ENCODE measurements around the gene ATXN7L1. TPM values are rescaled to one million over a fixed set of nuclear protein-coding genes. Genes with fewer than 3 reads are reported as not detected.

Gene ATXN7L1
- total RNA-seq, 4 donors from 2014 or later, result 4.6 to 12.5 (median 10.1) TPM

- TF ChIP-seq POLR2A (IDR thresholded peaks at IDR 0.05; ENCODE audit: low read depth) (no peak), CTCF (IDR thresholded peaks at IDR 0.05) (no peak), EP300 (IDR thresholded peaks at IDR 0.05) (no peak), POLR2AphosphoS5 (IDR thresholded peaks at IDR 0.05) (no peak)
- peak overlapping the region; percentile 51 to 71 (median 62) for H3K27ac ChIP-seq (replicated peaks in 1 of 4)
- H3K27me3 ChIP-seq, result no peaks in the 10 kb centered on the region
- DNase-seq (ENCODE audit: extremely low spot score), result no peak
- intact Hi-C loops (cut with DNase I), result no loop called here
- H3K4me1 ChIP-seq, result peaks cover 0 to 17% (median 14%) of the 10 kb centered on the region in 4 donors
- WGBS, result 68% methylated on average over 9 of the region's 9 CpGs
- H3K9me3 ChIP-seq, result no peaks in the 10 kb centered on the region
- H3K4me3 ChIP-seq, result no peak overlapping the region
- H3K36me3 ChIP-seq, result peaks cover 0 to 14% (median 4%) of the 10 kb centered on the region in 4 donors
Observed at GRCh38 chr7:105907129-105907846, 30.9 kb upstream of the ATXN7L1 start.

GRCh38 chr7:105906695-105907094, 30.3 kb upstream of the ATXN7L1 start:
- TF ChIP-seq CTCF (IDR thresholded peaks at IDR 0.05) (no peak), POLR2AphosphoS5 (IDR thresholded peaks at IDR 0.05) (peak in 1 of 2 donors; percentile 15)
- H3K27me3 ChIP-seq, result no peaks in the 10 kb centered on the region
- H3K27ac ChIP-seq (replicated peaks in 1 of 4), result peak overlapping the region; percentile 51 to 71 (median 62)
- peaks cover 0 to 14% (median 3%) of the 10 kb centered on the region in 4 donors for H3K36me3 ChIP-seq
- no peak for DNase-seq (ENCODE audit: extremely low spot score)
- H3K4me1 ChIP-seq, result peaks cover 0 to 17% (median 14%) of the 10 kb centered on the region in 4 donors
- H3K9me3 ChIP-seq, result no peaks in the 10 kb centered on the region
- H3K4me3 ChIP-seq, result no peak overlapping the region
- intact Hi-C loops (cut with DNase I), result no loop called here
- 31% methylated on average over 2 of the region's 2 CpGs for WGBS

GRCh38 chr7:105905910-105906568, 29.6 kb upstream of the ATXN7L1 start:
- TF ChIP-seq POLR2A (IDR thresholded peaks at IDR 0.05; ENCODE audit: low read depth), result no peak
- TF ChIP-seq EP300 (IDR thresholded peaks at IDR 0.05), result no peak
- no peak for TF ChIP-seq CTCF (IDR thresholded peaks at IDR 0.05)
- no peak for TF ChIP-seq POLR2AphosphoS5 (IDR thresholded peaks at IDR 0.05)
- no peaks in the 10 kb centered on the region for H3K27me3 ChIP-seq
- peaks cover 0 to 18% (median 16%) of the 10 kb centered on the region in 4 donors for H3K4me1 ChIP-seq
- intact Hi-C loops (cut with DNase I), result no loop called here
- peaks cover 0 to 10% (median 3%) of the 10 kb centered on the region in 4 donors for H3K36me3 ChIP-seq
- peak overlapping the region in 3 of 4 donors; percentile 51 to 71 (median 61) for H3K27ac ChIP-seq (replicated peaks in 1 of 4)
- WGBS, result 71% methylated on average over 8 of the region's 8 CpGs
- DNase-seq (ENCODE audit: extremely low spot score), result no peak
- H3K9me3 ChIP-seq, result no peaks in the 10 kb centered on the region
- no peak overlapping the region for H3K4me3 ChIP-seq

- no peak overlapping the region for H3K4me3 ChIP-seq
- H3K4me1 ChIP-seq, result peaks cover 0 to 23% (median 20%) of the 10 kb centered on the region in 4 donors
- H3K27me3 ChIP-seq, result no peaks in the 10 kb centered on the region
- H3K9me3 ChIP-seq, result no peaks in the 10 kb centered on the region
- no peak for DNase-seq (ENCODE audit: extremely low spot score)
- TF ChIP-seq EP300 (IDR thresholded peaks at IDR 0.05) (no peak), POLR2A (IDR thresholded peaks at IDR 0.05; ENCODE audit: low read depth) (no peak), CTCF (IDR thresholded peaks at IDR 0.05) (no peak), POLR2AphosphoS5 (IDR thresholded peaks at IDR 0.05) (no peak)
- WGBS, result 86% methylated on average over 11 of the region's 11 CpGs
- H3K36me3 ChIP-seq, result peaks cover 0 to 3% (median 0%) of the 10 kb centered on the region in 4 donors
- no peak overlapping the region for H3K27ac ChIP-seq (replicated peaks in 1 of 4)
- intact Hi-C loops (cut with DNase I), result no loop called here
Observed at GRCh38 chr7:105905209-105905909, 29.0 kb upstream of the ATXN7L1 start.

Data from esophagus muscularis mucosa (tissue), 4 donors.